Vagina (tissue), 2 donors: ENCODE measurements around the gene C7orf57.

Experiments used
- CTCF ChIP-seq, 3 experiments: fragments of 450-650 bp in 2 of 3; fragments of 200-600 bp in 1 of 3; sonication (generic) in 1 of 3; IDR thresholded peaks; one replicate each; pipeline ENCODE4 v1.5.1; 2017 to 2019; ENCODE audit warnings: antibody characterized with exemption in 3 of 3, mild to moderate bottlenecking in 2 of 3, moderate library complexity in 2 of 3
- POLR2A ChIP-seq, 2 donors: fragments of 450-650 bp; IDR thresholded peaks; one replicate each; pipeline ENCODE4 v1.6.1; 2017; ENCODE audit warnings: antibody characterized with exemption in 2 of 2, mild to moderate bottlenecking in 2 of 2, moderate library complexity in 2 of 2

GRCh38 chr7:48106906-48107659, 71.7 kb downstream of the C7orf57 start:
- no peak for TF ChIP-seq CTCF (IDR thresholded peaks at IDR 0.05)
- no peak for TF ChIP-seq POLR2A (IDR thresholded peaks at IDR 0.05)
